Astrocyte (in vitro differentiated cells and primary cell): ENCODE measurements around the gene GBE1.

Source experiments
- EZH2 ChIP-seq: IDR thresholded peaks from 2 replicates; pipeline ENCODE4 v1.6.1; 2012; ENCODE audit warnings: mild to moderate bottlenecking, low read length, inconsistent platforms; ENCODE audit not compliant: insufficient read depth
- TF ChIP-seq, protein P1 (sequence below): IDR thresholded peaks from 2 replicates; pipeline ENCODE4 v1.5.1; 2011; ENCODE audit warnings: low read depth, mild to moderate bottlenecking, inconsistent platforms, low read length, moderate library complexity; ENCODE audit not compliant: insufficient read depth

DNA sequence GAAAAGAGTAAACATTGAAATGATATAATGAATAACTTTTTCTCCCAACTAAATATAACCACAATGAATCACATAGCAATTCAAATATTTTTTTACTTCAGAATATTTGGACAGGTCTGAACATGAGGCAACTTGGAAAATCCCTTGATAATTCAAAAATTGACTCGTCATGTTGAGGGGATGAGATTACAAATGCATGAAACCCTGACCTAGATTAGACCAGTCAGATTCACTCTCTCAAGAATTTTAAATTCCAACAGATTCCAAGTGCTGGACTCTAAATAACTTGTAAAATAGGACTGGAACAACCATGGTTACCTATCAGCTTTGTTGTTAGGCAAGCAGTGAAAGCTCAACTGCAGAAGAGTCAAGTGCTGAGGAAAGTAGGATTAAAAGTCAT lies 317.5 kb downstream of the GBE1 start:
- no peak for TF ChIP-seq EZH2
- TF ChIP-seq, protein P1, sequence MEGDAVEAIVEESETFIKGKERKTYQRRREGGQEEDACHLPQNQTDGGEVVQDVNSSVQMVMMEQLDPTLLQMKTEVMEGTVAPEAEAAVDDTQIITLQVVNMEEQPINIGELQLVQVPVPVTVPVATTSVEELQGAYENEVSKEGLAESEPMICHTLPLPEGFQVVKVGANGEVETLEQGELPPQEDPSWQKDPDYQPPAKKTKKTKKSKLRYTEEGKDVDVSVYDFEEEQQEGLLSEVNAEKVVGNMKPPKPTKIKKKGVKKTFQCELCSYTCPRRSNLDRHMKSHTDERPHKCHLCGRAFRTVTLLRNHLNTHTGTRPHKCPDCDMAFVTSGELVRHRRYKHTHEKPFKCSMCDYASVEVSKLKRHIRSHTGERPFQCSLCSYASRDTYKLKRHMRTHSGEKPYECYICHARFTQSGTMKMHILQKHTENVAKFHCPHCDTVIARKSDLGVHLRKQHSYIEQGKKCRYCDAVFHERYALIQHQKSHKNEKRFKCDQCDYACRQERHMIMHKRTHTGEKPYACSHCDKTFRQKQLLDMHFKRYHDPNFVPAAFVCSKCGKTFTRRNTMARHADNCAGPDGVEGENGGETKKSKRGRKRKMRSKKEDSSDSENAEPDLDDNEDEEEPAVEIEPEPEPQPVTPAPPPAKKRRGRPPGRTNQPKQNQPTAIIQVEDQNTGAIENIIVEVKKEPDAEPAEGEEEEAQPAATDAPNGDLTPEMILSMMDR, result no peak
